Measurements from ENCODE around the gene SLC25A26.

SLC25A26 gene

GRCh38 chr3:66269411-66269810, 48.6 kb downstream of the SLC25A26 start:
- H3K23ac ChIP-seq (ENCODE audit: low read length): no peak overlapping the region
- no peak overlapping the region for H4K12ac ChIP-seq (ENCODE audit: low read depth, low read length)
- no peak overlapping the region for H2BK5ac ChIP-seq (ENCODE audit: low read depth, low read length, poor library complexity)
- H3K4me1 ChIP-seq (ENCODE audit: control insufficient read depth in 1 of 2, insufficient read depth in 2 of 2, low read length in 2 of 2): no peaks in the 10 kb centered on the region
- no peaks in the 10 kb centered on the region for H3K36me3 ChIP-seq (ENCODE audit: control insufficient read depth in 1 of 2, insufficient read depth in 2 of 2, low read length in 2 of 2)
- DNase-seq: no peak
- no peaks in the 10 kb centered on the region for H3K9me3 ChIP-seq (ENCODE audit: insufficient read depth, low read depth, low read length)
- no peak overlapping the region for H3K4me3 ChIP-seq (ENCODE audit: low read depth, low read length)
- no peaks in the 10 kb centered on the region for H3K79me1 ChIP-seq (ENCODE audit: low read length)
- H3K27me3 ChIP-seq (ENCODE audit: insufficient read depth, low read length): no peaks in the 10 kb centered on the region
- WGBS (ENCODE audit: extremely low coverage, insufficient coverage, insufficient read length): no CpG with 5 or more reads among the region's 1 CpG
- H3K4ac ChIP-seq (ENCODE audit: low read depth, low read length): no peak overlapping the region
- H2BK12ac ChIP-seq (ENCODE audit: low read length): no peak overlapping the region
- no peak overlapping the region for H4K8ac ChIP-seq (ENCODE audit: low read depth, low read length)
- H2AFZ ChIP-seq (ENCODE audit: insufficient read depth, low read length, poor library complexity): no peak overlapping the region
- H3K14ac ChIP-seq (ENCODE audit: low read length): no peak overlapping the region
- H2BK120ac ChIP-seq (ENCODE audit: insufficient read depth, low read length, poor library complexity): no peak overlapping the region
- peaks cover 2% of the 10 kb centered on the region for H3K79me2 ChIP-seq (ENCODE audit: control insufficient read depth, insufficient read depth, low read length, poor library complexity)
- H4K91ac ChIP-seq (ENCODE audit: low read depth, low read length): no peak overlapping the region
- no peak overlapping the region for H3K4me2 ChIP-seq (ENCODE audit: low read length)
- no peak overlapping the region for H2AK5ac ChIP-seq (ENCODE audit: low read length)
- no peak overlapping the region for H3K27ac ChIP-seq (ENCODE audit: low read depth, low read length)
- H3K9ac ChIP-seq (ENCODE audit: low read length): no peak overlapping the region
- no peak overlapping the region for H3K18ac ChIP-seq (ENCODE audit: low read length)

- no peak overlapping the region for H3K4me2 ChIP-seq (ENCODE audit: low read length)
- H3K27ac ChIP-seq (ENCODE audit: low read depth, low read length): no peak overlapping the region
- no peak for DNase-seq
- H2AFZ ChIP-seq (ENCODE audit: insufficient read depth, low read length, poor library complexity): no peak overlapping the region
- H3K9me3 ChIP-seq (ENCODE audit: insufficient read depth, low read depth, low read length): no peaks in the 10 kb centered on the region
- H3K9ac ChIP-seq (ENCODE audit: low read length): no peak overlapping the region
- H3K4me1 ChIP-seq (ENCODE audit: control insufficient read depth in 1 of 2, insufficient read depth in 2 of 2, low read length in 2 of 2): no peaks in the 10 kb centered on the region
- H3K36me3 ChIP-seq (ENCODE audit: control insufficient read depth in 1 of 2, insufficient read depth in 2 of 2, low read length in 2 of 2): no peaks in the 10 kb centered on the region
- no peak overlapping the region for H4K91ac ChIP-seq (ENCODE audit: low read depth, low read length)
- H3K14ac ChIP-seq (ENCODE audit: low read length): no peak overlapping the region
- no CpG with 5 or more reads among the region's 1 CpG for WGBS (ENCODE audit: extremely low coverage, insufficient coverage, insufficient read length)
- no peak overlapping the region for H2AK5ac ChIP-seq (ENCODE audit: low read length)
- H3K79me1 ChIP-seq (ENCODE audit: low read length): no peaks in the 10 kb centered on the region
- no peak overlapping the region for H2BK12ac ChIP-seq (ENCODE audit: low read length)
- H3K23ac ChIP-seq (ENCODE audit: low read length): no peak overlapping the region
- H4K12ac ChIP-seq (ENCODE audit: low read depth, low read length): no peak overlapping the region
- H3K4ac ChIP-seq (ENCODE audit: low read depth, low read length): no peak overlapping the region
- no peak overlapping the region for H3K4me3 ChIP-seq (ENCODE audit: low read depth, low read length)
- H3K79me2 ChIP-seq (ENCODE audit: control insufficient read depth, insufficient read depth, low read length, poor library complexity): peaks cover 2% of the 10 kb centered on the region
- no peak overlapping the region for H4K8ac ChIP-seq (ENCODE audit: low read depth, low read length)
- H3K27me3 ChIP-seq (ENCODE audit: insufficient read depth, low read length): no peaks in the 10 kb centered on the region
- H2BK5ac ChIP-seq (ENCODE audit: low read depth, low read length, poor library complexity): no peak overlapping the region
- H3K18ac ChIP-seq (ENCODE audit: low read length): no peak overlapping the region
- H2BK120ac ChIP-seq (ENCODE audit: insufficient read depth, low read length, poor library complexity): no peak overlapping the region
Measured at GRCh38 chr3:66270288-66270687, 49.5 kb downstream of the SLC25A26 start.

GRCh38 chr3:66270701-66271100, 49.9 kb downstream of the SLC25A26 start:
- no peak overlapping the region for H3K23ac ChIP-seq (ENCODE audit: low read length)
- no peaks in the 10 kb centered on the region for H3K79me1 ChIP-seq (ENCODE audit: low read length)
- H3K18ac ChIP-seq (ENCODE audit: low read length): no peak overlapping the region
- no peaks in the 10 kb centered on the region for H3K9me3 ChIP-seq (ENCODE audit: insufficient read depth, low read depth, low read length)
- no peak overlapping the region for H3K4me3 ChIP-seq (ENCODE audit: low read depth, low read length)
- no peak overlapping the region for H2AFZ ChIP-seq (ENCODE audit: insufficient read depth, low read length, poor library complexity)
- no peak overlapping the region for H4K8ac ChIP-seq (ENCODE audit: low read depth, low read length)
- no peak overlapping the region for H3K4me2 ChIP-seq (ENCODE audit: low read length)
- H2BK5ac ChIP-seq (ENCODE audit: low read depth, low read length, poor library complexity): no peak overlapping the region
- no peaks in the 10 kb centered on the region for H3K27me3 ChIP-seq (ENCODE audit: insufficient read depth, low read length)
- H4K12ac ChIP-seq (ENCODE audit: low read depth, low read length): no peak overlapping the region
- no peak overlapping the region for H4K91ac ChIP-seq (ENCODE audit: low read depth, low read length)
- no peak overlapping the region for H2BK120ac ChIP-seq (ENCODE audit: insufficient read depth, low read length, poor library complexity)
- no peaks in the 10 kb centered on the region for H3K36me3 ChIP-seq (ENCODE audit: control insufficient read depth in 1 of 2, insufficient read depth in 2 of 2, low read length in 2 of 2)
- no peak overlapping the region for H2BK12ac ChIP-seq (ENCODE audit: low read length)
- no peak overlapping the region for H2AK5ac ChIP-seq (ENCODE audit: low read length)
- no peak overlapping the region for H3K9ac ChIP-seq (ENCODE audit: low read length)
- DNase-seq: no peak
- H3K79me2 ChIP-seq (ENCODE audit: control insufficient read depth, insufficient read depth, low read length, poor library complexity): peaks cover 2% of the 10 kb centered on the region
- H3K14ac ChIP-seq (ENCODE audit: low read length): no peak overlapping the region
- H3K27ac ChIP-seq (ENCODE audit: low read depth, low read length): no peak overlapping the region
- H3K4me1 ChIP-seq (ENCODE audit: control insufficient read depth in 1 of 2, insufficient read depth in 2 of 2, low read length in 2 of 2): no peaks in the 10 kb centered on the region
- WGBS (ENCODE audit: extremely low coverage, insufficient coverage, insufficient read length): no CpG with 5 or more reads among the region's 2 CpGs
- no peak overlapping the region for H3K4ac ChIP-seq (ENCODE audit: low read depth, low read length)

GRCh38 chr3:66271231-66271630, 50.4 kb downstream of the SLC25A26 start:
- no peak overlapping the region for H4K91ac ChIP-seq (ENCODE audit: low read depth, low read length)
- H2BK120ac ChIP-seq (ENCODE audit: insufficient read depth, low read length, poor library complexity): no peak overlapping the region
- peak in 1 of 2 donors; percentile 53 for DNase-seq
- no peak overlapping the region for H4K12ac ChIP-seq (ENCODE audit: low read depth, low read length)
- no peak overlapping the region for H3K9ac ChIP-seq (ENCODE audit: low read length)
- no peaks in the 10 kb centered on the region for H3K4me1 ChIP-seq (ENCODE audit: control insufficient read depth in 1 of 2, insufficient read depth in 2 of 2, low read length in 2 of 2)
- H2BK12ac ChIP-seq (ENCODE audit: low read length): no peak overlapping the region
- H3K27me3 ChIP-seq (ENCODE audit: insufficient read depth, low read length): no peaks in the 10 kb centered on the region
- H2BK5ac ChIP-seq (ENCODE audit: low read depth, low read length, poor library complexity): no peak overlapping the region
- H4K8ac ChIP-seq (ENCODE audit: low read depth, low read length): no peak overlapping the region
- H3K9me3 ChIP-seq (ENCODE audit: insufficient read depth, low read depth, low read length): no peaks in the 10 kb centered on the region
- H3K79me2 ChIP-seq (ENCODE audit: control insufficient read depth, insufficient read depth, low read length, poor library complexity): peaks cover 2% of the 10 kb centered on the region
- no peak overlapping the region for H3K4me2 ChIP-seq (ENCODE audit: low read length)
- no peak overlapping the region for H3K4me3 ChIP-seq (ENCODE audit: low read depth, low read length)
- no peak overlapping the region for H3K27ac ChIP-seq (ENCODE audit: low read depth, low read length)
- no CpG with 5 or more reads among the region's 2 CpGs for WGBS (ENCODE audit: extremely low coverage, insufficient coverage, insufficient read length)
- H2AFZ ChIP-seq (ENCODE audit: insufficient read depth, low read length, poor library complexity): no peak overlapping the region
- H3K23ac ChIP-seq (ENCODE audit: low read length): no peak overlapping the region
- H3K4ac ChIP-seq (ENCODE audit: low read depth, low read length): no peak overlapping the region
- no peak overlapping the region for H3K18ac ChIP-seq (ENCODE audit: low read length)
- H3K14ac ChIP-seq (ENCODE audit: low read length): no peak overlapping the region
- H3K36me3 ChIP-seq (ENCODE audit: control insufficient read depth in 1 of 2, insufficient read depth in 2 of 2, low read length in 2 of 2): no peaks in the 10 kb centered on the region
- no peaks in the 10 kb centered on the region for H3K79me1 ChIP-seq (ENCODE audit: low read length)
- H2AK5ac ChIP-seq (ENCODE audit: low read length): no peak overlapping the region

Data from trophoblast cell (in vitro differentiated cells and primary cell).